H9 (cell line): ENCODE results near the gene STK10. TPM values are rescaled to one million over a fixed set of nuclear protein-coding genes. Genes with fewer than 3 reads are reported as not detected.
A peak's percentile ranks its signal among the peaks of the same experiment; 100 is the strongest.
"Not testable (repeated sequence)": the region's sequence is repeated elsewhere in the genome, so short reads cannot be mapped to it uniquely, and the experiment has no call there.

ENCODE experiments used
- DNase-seq: peaks from one replicate; pipeline ENCODE4 v3.0.0-alpha.2; 2017
- H2AFZ ChIP-seq: one replicate; pipeline ENCODE4 v1.6.1; 2013; ENCODE audit warnings: mild to moderate bottlenecking, low read length, control low read depth, moderate library complexity
- H2AK5ac ChIP-seq: 2 replicates; pipeline ENCODE4 v1.6.1; 2013; ENCODE audit warnings: low read length, control low read depth, mixed read lengths; ENCODE audit not compliant: insufficient read length
- H2BK120ac ChIP-seq: one replicate; pipeline ENCODE4 v1.6.1; 2013; ENCODE audit warnings: low read depth, mild to moderate bottlenecking, low read length, control low read depth, inconsistent platforms; ENCODE audit not compliant: poor library complexity, severe bottlenecking
- H2BK12ac ChIP-seq: 2 replicates; pipeline ENCODE4 v1.6.1; 2013; ENCODE audit warnings: low read length, control low read depth, mixed read lengths, low read depth; ENCODE audit not compliant: insufficient read length
- H2BK15ac ChIP-seq: 2 replicates; pipeline ENCODE4 v1.6.1; 2013; ENCODE audit warnings: low read depth, low read length, control low read depth
- H2BK20ac ChIP-seq: one replicate; pipeline ENCODE4 v1.6.1; 2013; ENCODE audit warnings: low read depth, mild to moderate bottlenecking, low read length, control low read depth, inconsistent platforms; ENCODE audit not compliant: poor library complexity, severe bottlenecking
- H2BK5ac ChIP-seq: 2 replicates; pipeline ENCODE4 v1.6.1; 2013; ENCODE audit warnings: low read length, control low read depth, mixed read lengths; ENCODE audit not compliant: insufficient read length
- H3K14ac ChIP-seq: 2 replicates; pipeline ENCODE4 v1.6.1; 2013; ENCODE audit warnings: low read length, control low read depth; ENCODE audit not compliant: insufficient read depth
- H3K18ac ChIP-seq: 2 replicates; pipeline ENCODE4 v1.6.1; 2013; ENCODE audit warnings: low read depth, mild to moderate bottlenecking, mixed read lengths, low read length, control low read depth; ENCODE audit not compliant: insufficient read length
- H3K23ac ChIP-seq: 2 replicates; pipeline ENCODE4 v1.6.1; 2013; ENCODE audit warnings: low read length, control low read depth, mixed read lengths, low read depth; ENCODE audit not compliant: insufficient read length
- H3K23me2 ChIP-seq: 2 replicates; pipeline ENCODE4 v1.6.1; 2013; ENCODE audit warnings: low read depth, mild to moderate bottlenecking, mixed read lengths, low read length, control low read depth; ENCODE audit not compliant: insufficient read length, poor library complexity, severe bottlenecking
- H3K27ac ChIP-seq: 2 replicates; pipeline ENCODE4 v1.5.1; 2013; ENCODE audit warnings: low read length, control low read depth, mixed read lengths, low read depth; ENCODE audit not compliant: insufficient read length
- H3K27me3 ChIP-seq: 2 replicates; pipeline ENCODE4 v1.6.1; 2013; ENCODE audit warnings: low read length, control low read depth, inconsistent platforms; ENCODE audit not compliant: insufficient read depth
- H3K4ac ChIP-seq: 2 replicates; pipeline ENCODE4 v1.6.1; 2013; ENCODE audit warnings: low read depth, mild to moderate bottlenecking, control low read depth, inconsistent platforms, low read length, moderate library complexity
- H3K4me1 ChIP-seq: 2 replicates; pipeline ENCODE4 v1.6.1; 2013; ENCODE audit warnings: low read length, control low read depth, inconsistent platforms; ENCODE audit not compliant: insufficient read depth
- H3K4me2 ChIP-seq: 2 replicates; pipeline ENCODE4 v1.6.1; 2013; ENCODE audit warnings: low read length, control low read depth, mixed read lengths; ENCODE audit not compliant: insufficient read length, insufficient read depth
- H3K56ac ChIP-seq: 2 replicates; pipeline ENCODE4 v1.6.1; 2013; ENCODE audit warnings: low read depth, mild to moderate bottlenecking, mixed read lengths, low read length, control low read depth; ENCODE audit not compliant: insufficient read length
- H3K79me1 ChIP-seq: 2 replicates; pipeline ENCODE4 v1.6.1; 2013; ENCODE audit warnings: low read depth, mild to moderate bottlenecking, moderate library complexity, low read length, control low read depth, inconsistent platforms; ENCODE audit not compliant: insufficient read depth, poor library complexity, severe bottlenecking
- H3K79me2 ChIP-seq: 2 replicates; pipeline ENCODE4 v1.6.1; 2013; ENCODE audit warnings: low read length, control low read depth, inconsistent platforms; ENCODE audit not compliant: insufficient read depth
- H3K9ac ChIP-seq: 2 replicates; pipeline ENCODE4 v1.6.1; 2013; ENCODE audit warnings: low read length, control low read depth, mixed read lengths; ENCODE audit not compliant: insufficient read length; ENCODE audit errors: extremely low read depth
- H3K9me3 ChIP-seq: one replicate; pipeline ENCODE4 v1.6.1; 2013; ENCODE audit warnings: low read depth, low read length, inconsistent platforms; ENCODE audit not compliant: control insufficient read depth
- H3T11ph ChIP-seq: one replicate; pipeline ENCODE4 v1.6.1; 2013; ENCODE audit warnings: mild to moderate bottlenecking, low read length, control low read depth, inconsistent platforms
- H4K20me1 ChIP-seq: one replicate; pipeline ENCODE4 v1.6.1; 2013; ENCODE audit not compliant: control insufficient read depth, insufficient read length, insufficient read depth
- H4K5ac ChIP-seq: 2 replicates; pipeline ENCODE4 v1.6.1; 2013; ENCODE audit warnings: low read depth, mild to moderate bottlenecking, mixed read lengths, low read length, control low read depth; ENCODE audit not compliant: insufficient read length
- H4K8ac ChIP-seq: replicated peaks from 2 replicates; pipeline ENCODE4 v1.6.1; 2013; ENCODE audit warnings: low read length, control low read depth, mixed read lengths, low read depth; ENCODE audit not compliant: insufficient read length
- H4K91ac ChIP-seq: 2 replicates; pipeline ENCODE4 v1.6.1; 2013; ENCODE audit warnings: low read depth, mild to moderate bottlenecking, moderate library complexity, mixed read lengths, low read length, control low read depth; ENCODE audit not compliant: insufficient read length
- H3K27ac Mint-ChIP-seq, 3 experiments: 2 replicates in 2 of 3; 3 replicates in 1 of 3; pipeline ENCODE4 v1.8.0; 2020 to 2021; ENCODE audit warnings: mixed read lengths in 3 of 3, mild to moderate bottlenecking in 1 of 3, moderate library complexity in 1 of 3
- H3K27me3 Mint-ChIP-seq: 2 replicates; pipeline ENCODE4 v1.8.0; 2021; ENCODE audit warnings: low read depth, mild to moderate bottlenecking, moderate library complexity, mixed read lengths
- H3K36me3 Mint-ChIP-seq, 3 experiments: 2 replicates in 2 of 3; 3 replicates in 1 of 3; pipeline ENCODE4 v1.8.0; 2020 to 2021; ENCODE audit warnings: low read depth in 3 of 3, mixed read lengths in 3 of 3; ENCODE audit not compliant: insufficient read depth in 1 of 3
- H3K4me1 Mint-ChIP-seq, 2 experiments: 2 replicates each; pipeline ENCODE4 v1.8.0; 2020; ENCODE audit warnings: mixed read lengths in 2 of 2
- H3K4me3 Mint-ChIP-seq, 2 experiments: 2 replicates in 1 of 2; 3 replicates in 1 of 2; pipeline ENCODE4 v1.8.0; 2020 to 2021; ENCODE audit warnings: mild to moderate bottlenecking in 2 of 2, mixed read lengths in 2 of 2, moderate library complexity in 1 of 2
- H3K9me3 Mint-ChIP-seq, 2 experiments: 2 replicates in 1 of 2; 3 replicates in 1 of 2; pipeline ENCODE4 v1.8.0; 2020; ENCODE audit warnings: mild to moderate bottlenecking in 2 of 2, mixed read lengths in 2 of 2, moderate library complexity in 1 of 2
- CTCF ChIP-seq: fragments of 200-600 bp; sonication (generic); conservative IDR thresholded peaks from 3 replicates; pipeline ENCODE4 v1.8.0; 2021; ENCODE audit warnings: antibody characterized with exemption, mild to moderate bottlenecking
- WGBS: extraction: QIAGEN DNeasy Blood & Tissue Kit; methylation state at CpG from one replicate; pipeline ENCODE4 v1.1.7; 2013; ENCODE audit warnings: missing lambda C conversion rate, low lambda C conversion rate, mixed read lengths; ENCODE audit not compliant: insufficient read length; ENCODE audit errors: extremely low coverage; 5-methylcytosine and 5-hydroxymethylcytosine counted together
- total RNA-seq: library from RNA; stranded (reverse); gene quantifications from 2 replicates; pipeline ENCODE4 v1.2.1, GENCODE V29; 2021

STK10 gene
- total RNA-seq, 1 experiment from 2014 or later, result 14.6 TPM

GRCh38 chr5:172150514-172151425 is 37.3 kb downstream of the STK10 start:
- H3T11ph ChIP-seq, result no peak overlapping the region
- Mint-ChIP-seq H3K27ac (peak overlapping the region in 2 of 3 experiments; percentile 29 to 72; a peak in 2 of 7 replicates), H3K9me3 (no peaks in the 10 kb centered on the region), H3K36me3 (peaks cover 0 to 2% (median 0%) of the 10 kb centered on the region in 3 experiments; a peak in 3 of 7 replicates), H3K4me1 (no peaks in the 10 kb centered on the region), H3K27me3 (no peaks in the 10 kb centered on the region), H3K4me3 (no peak overlapping the region)
- H3K9ac ChIP-seq, result no peak overlapping the region
- no peaks in the 10 kb centered on the region for H3K9me3 ChIP-seq
- TF ChIP-seq CTCF, result no peak
- no peaks in the 10 kb centered on the region for H3K4me1 ChIP-seq
- no peak overlapping the region for H4K5ac ChIP-seq
- no peak overlapping the region for H4K8ac ChIP-seq
- DNase-seq, result no peak
- H4K20me1 ChIP-seq, result no peaks in the 10 kb centered on the region
- H3K4ac ChIP-seq, result no peak overlapping the region
- H3K79me2 ChIP-seq, result no peaks in the 10 kb centered on the region
- no peak overlapping the region for H2BK20ac ChIP-seq
- H4K91ac ChIP-seq, result no peak overlapping the region
- H2BK15ac ChIP-seq, result no peak overlapping the region
- no peak overlapping the region for H3K4me2 ChIP-seq
- no peak overlapping the region for H3K18ac ChIP-seq
- H2BK12ac ChIP-seq, result no peak overlapping the region
- WGBS, result no CpG with 5 or more reads among the region's 16 CpGs
- no peak overlapping the region for H3K27ac ChIP-seq
- H3K23ac ChIP-seq, result no peak overlapping the region
- H2AFZ ChIP-seq, result no peak overlapping the region
- no peak overlapping the region for H2BK5ac ChIP-seq
- no peak overlapping the region for H2BK120ac ChIP-seq
- no peak overlapping the region for H3K56ac ChIP-seq
- H3K14ac ChIP-seq, result no peak overlapping the region; the same call in 1 of the 2 replicates
- H3K23me2 ChIP-seq, result no peaks in the 10 kb centered on the region
- no peaks in the 10 kb centered on the region for H3K79me1 ChIP-seq
- H3K27me3 ChIP-seq, result no peaks in the 10 kb centered on the region
- H2AK5ac ChIP-seq, result no peak overlapping the region

GRCh38 chr5:172149481-172149880 is 38.5 kb downstream of the STK10 start:
- H3K23me2 ChIP-seq, H3K27me3 ChIP-seq, H3T11ph ChIP-seq, H2BK15ac ChIP-seq, H3K9me3 ChIP-seq, H3K18ac ChIP-seq, H3K27me3 Mint-ChIP-seq, H2BK5ac ChIP-seq, H3K27ac ChIP-seq, H2AFZ ChIP-seq, H3K79me2 ChIP-seq, H4K20me1 ChIP-seq, H4K8ac ChIP-seq, H3K14ac ChIP-seq, H3K4ac ChIP-seq, H3K36me3 Mint-ChIP-seq, H2BK120ac ChIP-seq, H3K79me1 ChIP-seq, H3K4me1 ChIP-seq, H4K91ac ChIP-seq, H3K9me3 Mint-ChIP-seq, H2BK12ac ChIP-seq, H3K4me3 Mint-ChIP-seq, DNase-seq, H2AK5ac ChIP-seq, H3K4me2 ChIP-seq, H3K56ac ChIP-seq, H3K4me1 Mint-ChIP-seq, H4K5ac ChIP-seq, H2BK20ac ChIP-seq, H3K23ac ChIP-seq, H3K9ac ChIP-seq: not testable (repeated sequence)
- peak overlapping the region in 1 of 3 experiments; percentile 52; a peak in 1 of 7 replicates for H3K27ac Mint-ChIP-seq
- no CpG with 5 or more reads among the region's 11 CpGs for WGBS
